GM12875 (cell line): ENCODE measurements around the gene TANK.

Experiments used
- H3K4me3 ChIP-seq: one replicate; pipeline ENCODE4 v1.5.1; 2011; ENCODE audit warnings: low read depth, low read length, control low read depth
- CTCF ChIP-seq: IDR thresholded peaks from 2 replicates; pipeline ENCODE4 v1.5.1; 2011; ENCODE audit warnings: low read depth, mild to moderate bottlenecking, control low read depth, inconsistent platforms, low read length, moderate library complexity, borderline replicate concordance; ENCODE audit not compliant: insufficient read depth

The TANK gene

GRCh38 chr2:161283926-161284325 is 123.7 kb downstream of the TANK start:
- TF ChIP-seq CTCF = no peak
- no peak overlapping the region for H3K4me3 ChIP-seq
